Endothelial cell (in vitro differentiated cells): Measurements from ENCODE around the gene C10orf143. TPM values are rescaled to one million over a fixed set of nuclear protein-coding genes. Genes with fewer than 3 reads are reported as not detected.

Experiments
- DNase-seq: peaks from one replicate; pipeline ENCODE4 v3.0.0; 2021; ENCODE audit warnings: low spot score
- H3K27ac Mint-ChIP-seq: one replicate; pipeline ENCODE4 v1.8.0; 2021; ENCODE audit warnings: mixed read lengths, inconsistent platforms; ENCODE audit not compliant: unreplicated experiment
- H3K27me3 Mint-ChIP-seq: one replicate; pipeline ENCODE4 v1.8.0; 2021; ENCODE audit warnings: mild to moderate bottlenecking, moderate library complexity, mixed read lengths, inconsistent platforms; ENCODE audit not compliant: unreplicated experiment
- H3K36me3 Mint-ChIP-seq: one replicate; pipeline ENCODE4 v1.8.0; 2021; ENCODE audit warnings: mild to moderate bottlenecking, low read depth, mixed read lengths, inconsistent platforms; ENCODE audit not compliant: unreplicated experiment
- H3K4me1 Mint-ChIP-seq: one replicate; pipeline ENCODE4 v1.8.0; 2021; ENCODE audit warnings: mild to moderate bottlenecking, mixed read lengths, inconsistent platforms; ENCODE audit not compliant: unreplicated experiment
- H3K4me3 Mint-ChIP-seq: one replicate; pipeline ENCODE4 v1.8.0; 2021; ENCODE audit warnings: mild to moderate bottlenecking, mixed read lengths, inconsistent platforms; ENCODE audit not compliant: unreplicated experiment
- H3K9me3 Mint-ChIP-seq: one replicate; pipeline ENCODE4 v1.8.0; 2021; ENCODE audit warnings: mixed read lengths, inconsistent platforms; ENCODE audit not compliant: unreplicated experiment
- long read RNA-seq: library from polyadenylated mRNA; unstranded; transcript quantifications from one replicate; pipeline ENCODE4 v2.0.0, GENCODE V29; 2020; ENCODE audit not compliant: unreplicated experiment
- total RNA-seq: library from RNA; stranded (reverse); fragmentation: NEBNext Ultra II Directional; extraction: Animal tissue kit (Norgen Biotek cat#: 25700); gene quantifications from one replicate; pipeline ENCODE4 v1.2.1, GENCODE V29; 2021; ENCODE audit not compliant: unreplicated experiment
- TF ChIP-seq, protein P1 (sequence below): fragments of 200-600 bp; sonication (generic); IDR thresholded peaks from one replicate; pipeline ENCODE4 v1.5.0; 2021; ENCODE audit warnings: antibody characterized with exemption; ENCODE audit not compliant: unreplicated experiment

C10orf143 gene
- total RNA-seq, result 3.4 TPM
- long read RNA-seq, partial matches to known transcripts, result 1 of 3 reads
- long read RNA-seq, other reads (novel, unspliced or antisense), result 2 of 3 reads

DNA sequence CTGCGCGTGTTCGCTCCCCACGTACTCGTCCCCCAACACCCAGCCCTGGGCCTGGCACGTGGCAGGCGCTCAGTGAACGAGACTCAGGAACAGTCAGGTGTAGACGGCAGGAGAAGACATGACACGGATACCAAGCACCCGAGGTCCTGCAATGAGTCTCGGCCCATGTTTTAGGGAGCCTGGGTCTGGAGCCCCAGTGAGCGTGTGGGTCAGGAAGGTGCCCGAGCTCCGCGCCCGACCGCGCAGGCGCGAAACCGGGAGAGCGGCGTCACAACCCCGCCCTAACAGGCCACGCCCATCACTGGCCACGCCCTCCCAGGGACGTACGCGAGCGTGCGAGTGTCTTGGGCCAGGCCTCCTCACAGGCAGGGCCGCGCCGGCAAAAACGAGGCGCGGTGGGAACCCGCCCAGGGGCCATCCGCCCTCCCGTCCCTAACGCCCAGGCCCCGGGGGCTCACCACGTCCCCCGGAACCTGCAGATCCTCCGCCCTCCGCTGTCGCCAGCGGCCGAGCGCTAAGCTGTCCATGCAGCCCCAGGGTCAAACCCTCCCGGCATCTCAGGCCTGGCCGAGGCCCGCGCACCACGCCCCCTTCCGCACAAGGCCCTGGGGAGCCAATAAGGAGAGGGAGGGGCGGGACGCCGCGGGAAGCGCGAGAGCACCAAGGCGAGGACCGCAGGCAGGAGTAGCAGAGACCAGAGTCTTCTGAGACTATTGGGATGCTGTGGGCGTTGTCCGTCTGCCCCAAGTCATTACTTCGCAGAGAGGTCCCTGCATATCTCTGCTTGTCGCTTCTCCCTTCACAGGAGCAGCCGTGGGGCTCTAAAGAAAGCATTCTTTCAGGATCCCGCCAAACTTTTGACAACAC lies at the start of gene C10orf143:
C10orf143 (minus strand) TSS at position 585 of the 867 bp plus-strand sequence; CDS start at position 527, 58 bp downstream.
- H3K9me3 Mint-ChIP-seq, result no peaks in the 10 kb centered on the region
- TF ChIP-seq, protein P1, sequence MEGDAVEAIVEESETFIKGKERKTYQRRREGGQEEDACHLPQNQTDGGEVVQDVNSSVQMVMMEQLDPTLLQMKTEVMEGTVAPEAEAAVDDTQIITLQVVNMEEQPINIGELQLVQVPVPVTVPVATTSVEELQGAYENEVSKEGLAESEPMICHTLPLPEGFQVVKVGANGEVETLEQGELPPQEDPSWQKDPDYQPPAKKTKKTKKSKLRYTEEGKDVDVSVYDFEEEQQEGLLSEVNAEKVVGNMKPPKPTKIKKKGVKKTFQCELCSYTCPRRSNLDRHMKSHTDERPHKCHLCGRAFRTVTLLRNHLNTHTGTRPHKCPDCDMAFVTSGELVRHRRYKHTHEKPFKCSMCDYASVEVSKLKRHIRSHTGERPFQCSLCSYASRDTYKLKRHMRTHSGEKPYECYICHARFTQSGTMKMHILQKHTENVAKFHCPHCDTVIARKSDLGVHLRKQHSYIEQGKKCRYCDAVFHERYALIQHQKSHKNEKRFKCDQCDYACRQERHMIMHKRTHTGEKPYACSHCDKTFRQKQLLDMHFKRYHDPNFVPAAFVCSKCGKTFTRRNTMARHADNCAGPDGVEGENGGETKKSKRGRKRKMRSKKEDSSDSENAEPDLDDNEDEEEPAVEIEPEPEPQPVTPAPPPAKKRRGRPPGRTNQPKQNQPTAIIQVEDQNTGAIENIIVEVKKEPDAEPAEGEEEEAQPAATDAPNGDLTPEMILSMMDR, result no peak
- peaks cover 17% of the 10 kb centered on the region for H3K4me1 Mint-ChIP-seq
- DNase-seq, result peak; percentile 98
- peaks cover 10% of the 10 kb centered on the region for H3K27me3 Mint-ChIP-seq
- peaks cover 10% of the 10 kb centered on the region for H3K36me3 Mint-ChIP-seq
- H3K4me3 Mint-ChIP-seq, result peak within 1 kb of the TSS; percentile 95
- peak within 1 kb of the TSS; percentile 72 for H3K27ac Mint-ChIP-seq

DNA sequence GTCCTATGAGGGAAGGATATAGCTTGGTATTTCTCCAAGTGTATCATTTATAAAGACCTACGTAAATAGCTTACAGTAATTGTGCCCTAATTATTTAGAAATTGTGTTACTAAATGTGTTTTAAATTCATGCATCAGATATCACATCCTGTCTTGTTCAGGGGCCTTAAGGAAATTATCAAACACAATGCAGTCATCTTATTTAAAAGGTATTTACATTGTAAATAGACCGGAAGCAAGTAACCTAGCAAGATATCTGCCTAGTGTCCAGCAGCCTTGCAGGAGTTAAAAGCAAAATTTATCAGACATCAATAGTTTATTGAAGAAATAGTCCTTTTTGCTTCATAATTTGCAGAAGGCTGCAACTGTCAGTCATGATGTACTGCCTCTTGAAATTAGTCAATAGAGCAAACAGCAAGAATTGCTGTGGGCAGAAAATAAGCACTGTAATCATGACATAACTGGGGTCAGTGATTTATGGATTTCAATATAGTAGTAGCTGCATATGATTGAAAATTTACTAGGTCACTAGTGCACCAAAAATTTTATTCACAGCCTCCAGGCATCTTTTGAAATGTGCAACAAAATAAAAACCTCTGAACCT lies 48.7 kb upstream of the C10orf143 start:
- H3K4me1 Mint-ChIP-seq, result peaks cover 2% of the 10 kb centered on the region
- no peaks in the 10 kb centered on the region for H3K9me3 Mint-ChIP-seq
- TF ChIP-seq, protein P1, result no peak
- peaks cover 25% of the 10 kb centered on the region for H3K36me3 Mint-ChIP-seq
- peaks cover 1% of the 10 kb centered on the region for H3K27me3 Mint-ChIP-seq
- H3K27ac Mint-ChIP-seq, result no peak overlapping the region
- H3K4me3 Mint-ChIP-seq, result no peak overlapping the region
- no peak for DNase-seq

DNA sequence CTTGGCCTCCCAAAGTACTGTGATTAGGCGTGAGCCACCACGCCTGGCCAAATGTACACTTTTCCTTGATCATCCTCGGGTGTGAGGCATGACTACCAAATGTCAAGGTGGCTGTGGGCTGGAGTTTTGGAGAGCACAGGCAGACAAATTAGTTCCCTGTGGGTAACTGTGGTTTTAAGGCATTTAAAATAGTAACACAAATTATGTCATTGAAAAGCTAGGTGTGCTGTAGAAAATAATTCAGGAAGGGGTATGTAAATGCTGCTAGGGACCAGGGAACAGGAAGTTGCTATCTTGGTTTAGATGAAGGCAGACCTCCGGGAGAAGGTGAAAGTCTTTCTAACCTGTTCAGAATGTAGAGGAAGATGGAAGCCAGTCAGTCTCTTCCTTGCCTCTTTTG lies 35.4 kb upstream of the C10orf143 start:
- Mint-ChIP-seq H3K9me3 (no peaks in the 10 kb centered on the region), H3K27me3 (peaks cover 2% of the 10 kb centered on the region), H3K4me3 (no peak overlapping the region), H3K36me3 (peaks cover 18% of the 10 kb centered on the region), H3K4me1 (peaks cover 20% of the 10 kb centered on the region), H3K27ac (peak overlapping the region; percentile 30)
- TF ChIP-seq, protein P1, result no peak
- DNase-seq, result no peak

DNA sequence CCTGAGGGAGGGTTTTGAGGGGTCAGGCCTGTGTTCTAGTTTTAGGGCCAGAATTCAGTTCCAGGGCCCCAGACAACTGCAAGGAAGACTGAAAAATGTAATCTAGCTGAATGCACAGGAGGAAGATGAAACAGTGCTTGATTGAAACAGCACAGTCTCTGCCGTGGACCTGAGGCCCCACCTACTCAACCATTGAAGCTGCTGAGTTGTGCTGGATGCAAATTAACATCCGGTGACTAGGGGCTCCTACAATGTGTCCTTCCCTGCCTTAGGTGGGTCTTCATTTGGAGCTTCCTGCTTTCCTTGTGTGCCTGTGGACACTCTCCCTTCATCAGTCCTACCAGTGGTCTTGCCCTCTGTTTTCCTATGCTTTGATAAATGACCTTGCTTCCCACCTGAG lies 31.2 kb upstream of the C10orf143 start:
- peaks cover 35% of the 10 kb centered on the region for H3K4me1 Mint-ChIP-seq
- no peak for DNase-seq
- H3K4me3 Mint-ChIP-seq, result no peak overlapping the region
- no peaks in the 10 kb centered on the region for H3K9me3 Mint-ChIP-seq
- peaks cover 21% of the 10 kb centered on the region for H3K36me3 Mint-ChIP-seq
- TF ChIP-seq, protein P1, result no peak
- no peak overlapping the region for H3K27ac Mint-ChIP-seq
- H3K27me3 Mint-ChIP-seq, result peaks cover 14% of the 10 kb centered on the region
